ENCODE results near the gene ALDH1A3.

DNA sequence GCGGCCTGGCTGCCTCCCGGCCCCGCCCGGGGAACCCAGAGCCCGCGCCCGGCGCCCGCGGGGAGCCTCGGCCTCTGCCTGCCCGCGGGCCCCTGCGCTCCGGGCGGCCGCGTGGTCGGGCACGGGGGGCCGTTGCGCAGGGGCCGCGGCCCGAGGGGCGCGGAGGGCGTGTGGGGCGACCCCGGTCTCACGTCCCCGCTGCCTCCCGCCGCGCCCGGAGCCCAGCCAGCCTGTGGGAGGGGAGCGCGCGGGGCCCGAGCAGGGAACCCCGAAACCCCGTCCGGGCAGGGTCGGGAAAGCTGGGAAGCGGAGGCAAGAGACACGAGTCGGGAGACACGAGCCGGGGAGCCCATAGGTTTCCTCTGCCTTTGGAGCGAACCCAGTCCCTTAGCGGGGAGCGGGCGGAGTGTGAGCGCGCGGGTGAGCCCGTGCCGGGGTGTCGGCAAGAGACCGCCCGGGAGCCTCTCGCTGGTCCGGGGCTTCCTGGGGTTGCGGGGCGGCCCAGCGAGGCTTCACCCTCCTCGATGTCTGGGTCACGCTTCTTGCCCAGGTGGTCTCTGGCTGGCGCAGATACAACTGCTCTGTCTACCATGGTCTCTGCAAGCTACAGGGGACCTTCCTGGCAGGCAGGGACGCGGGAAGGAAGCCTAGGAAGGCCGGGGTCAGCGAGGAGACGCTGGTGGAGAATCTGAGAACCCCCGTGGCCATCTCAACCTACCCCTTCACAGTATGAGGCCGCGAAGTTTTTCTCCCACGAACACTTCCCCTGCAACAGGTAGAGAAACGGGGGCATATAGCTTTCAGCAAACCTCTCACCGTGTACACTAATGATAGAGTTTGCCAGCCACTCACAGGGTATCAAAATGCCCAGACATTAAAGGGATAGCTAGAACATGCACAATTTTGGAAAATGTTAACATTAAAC, 40.1 kb downstream of the ALDH1A3 start:
- TF ChIP-seq, protein P1, sequence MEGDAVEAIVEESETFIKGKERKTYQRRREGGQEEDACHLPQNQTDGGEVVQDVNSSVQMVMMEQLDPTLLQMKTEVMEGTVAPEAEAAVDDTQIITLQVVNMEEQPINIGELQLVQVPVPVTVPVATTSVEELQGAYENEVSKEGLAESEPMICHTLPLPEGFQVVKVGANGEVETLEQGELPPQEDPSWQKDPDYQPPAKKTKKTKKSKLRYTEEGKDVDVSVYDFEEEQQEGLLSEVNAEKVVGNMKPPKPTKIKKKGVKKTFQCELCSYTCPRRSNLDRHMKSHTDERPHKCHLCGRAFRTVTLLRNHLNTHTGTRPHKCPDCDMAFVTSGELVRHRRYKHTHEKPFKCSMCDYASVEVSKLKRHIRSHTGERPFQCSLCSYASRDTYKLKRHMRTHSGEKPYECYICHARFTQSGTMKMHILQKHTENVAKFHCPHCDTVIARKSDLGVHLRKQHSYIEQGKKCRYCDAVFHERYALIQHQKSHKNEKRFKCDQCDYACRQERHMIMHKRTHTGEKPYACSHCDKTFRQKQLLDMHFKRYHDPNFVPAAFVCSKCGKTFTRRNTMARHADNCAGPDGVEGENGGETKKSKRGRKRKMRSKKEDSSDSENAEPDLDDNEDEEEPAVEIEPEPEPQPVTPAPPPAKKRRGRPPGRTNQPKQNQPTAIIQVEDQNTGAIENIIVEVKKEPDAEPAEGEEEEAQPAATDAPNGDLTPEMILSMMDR (IDR thresholded peaks at IDR 0.05) = no peak
- TF ChIP-seq POLR2AphosphoS5 (IDR thresholded peaks at IDR 0.05) = no peak
- no peak for TF ChIP-seq POLR2A (IDR thresholded peaks at IDR 0.05)

Data from prostate gland (tissue), 2 donors.